NCI-H1694 (cell line): ENCODE measurements around the gene MARCHF9.

Source experiments
- DNase-seq: peaks from one replicate; lab custom pipeline; 2025; lab: John Stamatoyannopoulos, UW

Gene MARCHF9

DNA sequence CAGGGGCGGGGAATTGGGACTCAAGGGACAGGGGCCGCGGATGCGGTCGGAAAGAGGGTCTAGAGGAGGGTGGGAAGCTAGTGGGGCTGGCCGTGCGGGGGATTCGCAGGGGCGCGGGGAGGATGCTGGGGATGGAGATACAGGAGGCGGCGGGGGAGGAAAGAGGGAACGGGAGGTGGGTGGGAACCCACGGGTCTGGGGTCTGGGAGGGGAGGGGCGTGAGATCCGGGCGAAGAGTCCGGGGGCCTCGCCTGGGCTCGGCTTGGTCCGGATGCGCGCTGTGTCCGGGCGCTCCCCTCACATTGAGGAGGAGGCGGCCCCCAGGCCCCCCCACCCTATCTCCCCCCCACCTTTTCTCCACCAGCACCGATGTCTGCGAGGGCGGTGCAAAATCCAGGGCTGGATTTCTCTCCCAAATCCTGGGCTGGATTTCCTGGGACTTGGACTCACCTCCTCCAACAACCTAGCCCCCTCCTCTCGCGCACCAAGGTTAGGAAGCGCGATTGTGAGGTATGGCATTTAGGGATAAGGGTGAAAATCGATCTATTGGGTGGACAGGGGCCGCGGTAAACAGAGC, 16.2 kb upstream of the MARCHF9 start, which contains the start of gene AGAP2:
TSS of gene AGAP2 (minus strand) at position 82 of the 577 bp plus-strand sequence. CDS start 496 bp downstream, outside the sequence.
- peak; percentile 21 for DNase-seq

DNA sequence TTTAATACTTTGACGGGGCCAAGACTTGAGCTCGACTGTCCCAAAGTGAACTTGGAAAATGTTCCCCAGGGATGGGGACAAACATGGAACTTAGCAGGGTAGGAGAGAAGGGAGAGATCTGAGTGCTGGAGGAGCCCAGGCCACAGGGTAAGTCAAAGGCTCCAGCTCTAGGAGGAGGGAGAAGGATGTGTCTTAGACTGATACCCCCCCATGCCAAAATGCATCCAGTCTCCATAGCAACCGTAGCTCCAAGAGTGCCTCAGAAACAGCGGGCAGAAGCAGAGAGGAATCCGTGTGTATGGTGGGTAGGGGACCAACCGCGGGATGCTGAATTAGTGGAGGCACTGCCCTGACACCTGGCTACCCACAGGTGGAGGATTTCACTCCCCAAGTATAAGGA, 15.5 kb upstream of the MARCHF9 start:
- no peak for DNase-seq

DNA sequence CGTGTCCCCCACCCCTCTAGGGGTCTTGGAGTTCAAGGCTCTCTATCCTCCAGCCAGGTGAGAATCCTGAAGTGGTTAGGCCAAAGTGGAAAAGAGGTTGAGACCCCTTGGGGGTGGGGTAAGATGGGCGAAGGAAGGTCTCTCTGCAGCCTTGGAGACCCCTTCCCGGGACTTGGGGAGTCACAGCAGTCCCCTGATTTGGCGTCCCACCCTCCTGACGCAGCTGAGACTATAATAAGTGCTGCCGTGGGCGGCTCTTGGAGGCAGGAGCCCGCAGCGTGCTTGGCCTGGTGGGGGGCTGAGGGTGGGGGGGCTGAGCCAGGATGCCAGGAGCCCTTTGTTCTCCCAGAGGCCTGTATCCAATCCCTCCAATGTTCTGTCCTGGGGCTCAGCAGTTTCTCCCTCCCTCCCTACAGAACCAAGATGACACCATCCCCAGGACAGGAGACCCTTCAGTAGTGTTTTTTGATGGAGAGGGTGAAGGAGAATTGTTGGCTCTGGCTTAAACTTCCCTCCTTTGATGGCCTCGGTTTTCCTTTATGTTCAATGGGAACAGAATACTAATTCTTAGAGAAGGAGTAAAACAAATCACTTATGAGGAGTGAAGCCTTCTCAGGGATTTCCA, 14.9 kb upstream of the MARCHF9 start:
- no peak for DNase-seq

- DNase-seq: no peak
Observed at GRCh38 chr12:57740656-57741412, 14.1 kb upstream of the MARCHF9 start.

DNA sequence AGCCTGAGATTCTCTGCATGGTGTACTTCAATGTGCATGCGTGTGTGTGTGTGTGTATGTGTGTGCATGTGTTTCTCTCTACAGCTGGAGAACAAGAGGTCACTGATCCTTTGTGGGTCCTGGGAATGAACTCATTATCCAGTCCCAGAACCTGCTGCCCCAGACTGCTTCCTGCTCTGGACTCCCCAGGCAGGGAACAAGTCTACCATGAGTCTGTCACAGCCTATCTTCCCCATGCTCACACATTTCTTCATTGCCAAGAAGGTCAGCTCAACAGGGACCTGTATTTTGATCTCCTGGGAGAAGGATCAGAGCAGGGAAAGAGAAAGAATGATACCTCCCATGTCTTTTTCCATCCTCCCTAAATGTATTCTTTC, 13.5 kb upstream of the MARCHF9 start:
- no peak for DNase-seq

DNA sequence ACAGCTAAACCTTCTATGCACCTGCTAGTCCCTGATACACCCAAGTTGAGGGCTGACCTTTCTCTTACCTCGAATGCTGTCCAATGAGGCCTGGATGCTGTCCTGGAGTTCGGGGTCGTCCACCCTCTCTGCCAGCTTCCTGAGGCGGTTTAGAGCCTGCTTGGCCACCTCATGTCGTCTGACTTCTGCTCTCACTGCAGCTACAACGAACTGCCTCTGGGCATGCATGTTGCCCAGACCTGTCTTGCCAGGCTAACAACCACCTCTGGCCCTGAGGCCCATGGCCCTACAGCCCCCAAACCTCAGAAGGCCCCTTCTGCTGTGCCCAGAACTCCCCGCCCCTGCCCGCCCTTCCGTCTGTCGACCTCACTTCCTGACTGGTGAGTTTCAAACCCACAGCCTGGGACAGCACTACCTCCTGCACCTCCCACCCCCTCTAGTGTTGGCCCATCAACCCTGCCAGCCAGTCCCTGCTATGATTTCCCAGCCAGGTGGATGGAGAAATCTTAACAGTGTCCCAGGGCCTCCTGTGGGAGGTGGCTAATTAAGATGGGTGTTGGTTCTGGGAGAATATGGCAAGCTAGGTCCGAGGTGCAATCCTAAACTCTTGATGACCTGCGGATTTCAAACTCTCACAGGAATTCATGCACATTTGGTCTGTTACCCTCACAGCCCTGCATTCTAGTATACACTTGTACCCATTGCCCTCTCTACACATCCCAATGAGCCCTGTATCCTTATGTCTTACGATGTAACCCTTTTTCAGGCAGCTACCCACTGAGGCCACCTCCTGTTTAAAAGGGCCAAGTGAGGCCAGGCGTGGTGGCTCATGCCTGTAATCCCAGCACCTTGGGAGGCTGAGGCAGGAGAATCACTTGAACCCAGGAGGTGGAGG, 12.8 kb upstream of the MARCHF9 start:
- DNase-seq: no peak

DNA sequence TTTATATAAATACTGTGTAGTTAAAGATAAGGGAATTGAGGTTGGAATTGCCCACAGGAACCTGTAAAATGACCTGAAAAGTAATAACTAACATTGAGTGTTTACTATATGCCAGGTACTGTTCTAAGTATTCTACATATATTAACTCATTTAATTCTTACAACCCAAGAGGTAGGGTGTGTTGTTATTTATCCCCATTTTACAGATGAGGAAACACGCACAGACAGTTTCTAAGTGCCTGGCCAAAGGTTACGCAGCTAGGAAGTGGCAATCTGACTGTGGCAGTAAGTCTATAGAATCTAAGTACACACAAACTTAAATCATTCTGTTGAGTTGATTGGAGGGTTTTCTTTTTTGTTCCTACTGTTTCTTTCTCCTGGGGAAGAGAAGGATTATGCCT, 11.1 kb upstream of the MARCHF9 start:
- DNase-seq: no peak

GRCh38 chr12:57744194-57744776, 10.6 kb upstream of the MARCHF9 start:
- DNase-seq: no peak

- DNase-seq: peak; percentile 97
Observed at GRCh38 chr12:57744777-57745484, 10.0 kb upstream of the MARCHF9 start, which contains the start of gene TSPAN31. Gene TSPAN31, plus strand, starts transcription at chr12:57745039. Its CDS starts 116 bp downstream, at chr12:57745155.

DNA sequence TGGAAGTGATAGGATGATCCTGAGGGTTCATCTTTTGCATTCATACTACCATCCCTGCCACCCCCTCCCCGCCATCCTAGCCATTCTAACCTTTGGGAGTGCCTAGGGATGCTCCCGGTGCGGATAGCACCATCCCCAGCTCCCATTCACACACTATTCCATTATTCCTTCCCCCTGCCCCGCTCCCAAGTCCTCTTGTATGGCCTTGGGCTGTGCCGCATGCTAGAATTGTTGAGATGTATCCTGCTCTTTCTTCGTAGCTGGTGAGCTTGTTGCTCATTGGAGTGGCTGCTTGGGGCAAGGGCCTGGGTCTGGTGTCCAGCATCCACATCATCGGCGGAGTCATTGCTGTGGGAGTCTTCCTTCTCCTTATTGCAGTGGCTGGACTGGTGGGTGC, 9.4 kb upstream of the MARCHF9 start:
- DNase-seq: no peak

DNA sequence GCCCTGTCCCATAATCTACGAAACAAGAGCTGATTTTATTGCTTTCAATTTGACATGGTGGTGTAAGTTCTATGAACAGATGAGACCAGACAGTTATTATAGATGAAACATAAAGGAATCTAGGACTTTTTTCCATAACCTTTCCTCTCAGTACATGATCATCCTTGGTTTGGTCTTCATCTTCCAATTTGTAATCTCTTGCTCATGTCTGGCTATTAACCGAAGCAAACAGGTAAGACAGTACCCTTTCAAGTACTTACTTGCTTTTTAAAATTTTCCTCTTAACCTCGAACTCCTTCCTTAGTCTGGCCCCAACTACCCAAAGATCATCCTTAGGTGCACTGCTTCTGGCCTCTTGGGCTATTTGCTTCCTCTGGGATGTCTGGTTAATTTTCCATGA, 8.9 kb upstream of the MARCHF9 start:
- no peak for DNase-seq

DNA sequence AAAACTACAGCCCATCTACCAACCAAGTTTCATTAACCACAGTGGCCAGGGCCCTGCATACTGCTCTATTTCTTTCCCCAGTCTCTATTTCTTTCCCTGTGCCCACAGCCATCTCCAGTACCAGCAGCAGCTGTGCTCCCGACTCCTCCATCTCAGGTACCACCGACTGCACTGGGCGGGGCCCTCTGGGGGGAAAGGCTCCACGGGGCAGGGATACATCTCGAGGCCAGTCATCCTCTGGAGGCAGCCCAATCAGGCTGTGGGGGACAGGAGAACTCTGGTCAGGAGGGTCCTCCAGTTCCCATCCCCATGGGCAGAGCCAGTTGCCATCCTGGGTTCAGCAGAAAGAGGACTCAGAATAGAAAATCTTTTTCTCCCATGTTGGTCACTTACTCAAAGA, 5.8 kb upstream of the MARCHF9 start:
- DNase-seq: no peak

DNA sequence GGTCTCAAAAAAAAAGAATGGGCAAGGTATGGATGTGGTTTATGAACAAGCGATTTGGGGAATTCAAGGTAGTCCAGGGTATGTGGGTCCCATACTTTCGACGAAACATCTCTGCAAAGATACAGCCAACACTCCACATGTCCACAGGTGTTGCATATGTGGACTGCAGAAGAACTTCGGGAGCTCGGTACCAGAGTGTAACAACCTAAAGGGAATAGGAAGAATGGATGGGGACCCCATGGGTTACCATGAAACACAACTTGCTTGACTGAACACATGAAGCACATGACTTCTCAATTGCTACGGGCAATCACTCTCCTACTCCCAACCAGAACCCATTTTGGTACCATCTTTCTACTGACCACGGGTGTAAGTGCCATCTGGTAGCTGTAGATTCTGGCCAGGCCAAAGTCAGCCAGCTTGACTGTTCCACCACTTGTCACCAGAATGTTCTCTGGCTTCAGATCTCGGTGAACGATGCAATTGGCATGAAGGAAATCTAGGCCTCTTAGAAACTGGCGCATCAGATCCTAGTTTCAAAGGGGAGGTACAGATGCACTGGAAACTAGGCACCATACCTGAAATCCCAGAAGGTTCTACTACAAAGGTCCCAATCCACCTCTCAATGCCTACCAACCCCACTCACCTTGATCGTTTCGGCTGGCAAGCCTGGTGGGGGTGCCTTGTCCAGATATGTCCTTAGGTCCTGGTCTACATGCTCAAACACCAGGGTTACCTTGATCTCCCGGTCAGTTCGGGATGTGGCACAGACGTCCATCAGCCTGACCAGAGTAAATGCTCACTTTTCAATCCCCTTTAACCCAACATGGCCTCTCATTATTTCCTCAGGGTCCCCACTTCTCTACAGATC, 4.1 kb upstream of the MARCHF9 start:
- no peak for DNase-seq

- DNase-seq: no peak
Observed at GRCh38 chr12:57751432-57751787, 3.5 kb upstream of the MARCHF9 start.

DNA sequence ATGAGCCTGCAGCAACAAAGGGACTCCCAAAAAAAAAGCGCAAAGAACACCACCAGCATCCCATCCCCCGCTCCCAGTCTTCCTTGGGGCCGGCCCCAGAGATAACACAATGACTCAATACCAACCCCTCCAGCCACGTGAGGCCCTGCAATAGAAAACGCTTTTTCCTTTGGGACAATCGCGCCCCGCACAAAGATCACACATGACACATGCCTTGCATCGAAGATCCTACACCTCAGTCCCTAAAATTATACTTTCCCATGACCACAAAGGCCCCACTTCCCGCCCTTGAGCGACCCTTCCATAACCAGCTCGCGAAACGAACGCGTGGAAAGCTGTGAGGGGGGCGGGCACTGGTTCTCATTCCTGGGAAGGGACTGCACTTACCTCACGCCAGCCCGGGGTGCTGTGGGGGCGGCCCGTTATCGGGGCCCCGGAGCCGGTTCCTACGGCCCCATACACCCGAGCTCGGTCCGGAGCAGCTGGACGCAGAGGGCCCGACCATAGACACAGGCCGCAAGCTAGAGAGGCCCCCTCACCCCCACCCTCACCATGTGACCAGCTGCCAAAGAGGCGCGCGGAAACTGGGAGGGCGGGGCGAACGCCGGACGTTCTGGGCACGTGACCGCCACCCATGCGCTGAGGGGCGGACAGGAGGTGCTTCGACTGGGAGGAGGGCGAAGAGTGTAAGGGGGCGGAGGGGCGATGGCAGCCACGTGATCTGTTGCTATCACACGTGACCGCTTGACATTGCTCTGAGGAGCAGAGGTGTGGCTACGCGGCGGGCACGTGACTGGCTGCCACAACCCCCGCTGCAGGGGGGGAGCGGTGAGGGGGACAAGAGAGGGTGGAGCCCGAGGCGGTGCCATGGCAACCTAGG, 2.9 kb upstream of the MARCHF9 start, which contains the start of gene CDK4:
TSS of gene CDK4 (minus strand) at position 523 of the 880 bp plus-strand sequence. CDS start 593 bp downstream, outside the sequence.
- DNase-seq: peak; percentile 98

- DNase-seq: no peak
Observed at GRCh38 chr12:57752668-57753000, 2.3 kb upstream of the MARCHF9 start.

GRCh38 chr12:57753756-57754337, 1.1 kb upstream of the MARCHF9 start:
- no peak for DNase-seq

GRCh38 chr12:57755194-57755453, 221 bp downstream of the MARCHF9 start:
- no peak for DNase-seq
